H7 (cell line): Measurements from ENCODE around the gene ALPG. TPM values are rescaled to one million over a fixed set of nuclear protein-coding genes. Genes with fewer than 3 reads are reported as not detected.
A peak's percentile ranks its signal among the peaks of the same experiment; 100 is the strongest.
"Not testable (repeated sequence)": the region's sequence is repeated elsewhere in the genome, so short reads cannot be mapped to it uniquely, and the experiment has no call there.

Source experiments
- DNase-seq: peaks from one replicate; pipeline ENCODE4 v3.0.0; 2012
- H3K27me3 ChIP-seq: 2 replicates; pipeline ENCODE4 v1.6.0; 2011; ENCODE audit warnings: mild to moderate bottlenecking, low read length; ENCODE audit not compliant: control insufficient read depth, insufficient read depth
- H3K36me3 ChIP-seq: replicated peaks from 2 replicates; pipeline ENCODE4 v1.5.1; 2011; ENCODE audit warnings: low read length; ENCODE audit not compliant: control insufficient read depth, insufficient read depth
- H3K4me3 ChIP-seq: 2 replicates; pipeline ENCODE4 v1.5.1; 2011; ENCODE audit warnings: low read depth, mild to moderate bottlenecking, control low read depth, low read length, moderate library complexity; ENCODE audit not compliant: insufficient read depth
- total RNA-seq: library from RNA; depleted of rRNA; stranded (reverse); fragments of >200 nt; shearing (Covaris generic); gene quantifications from 2 replicates; pipeline ENCODE4 v1.2.3, GENCODE V29; 2014

ALPG gene
- total RNA-seq, 1 experiment from 2014 or later, result 0.21 TPM

- H3K36me3 ChIP-seq, DNase-seq, H3K27me3 ChIP-seq, H3K4me3 ChIP-seq: not testable (repeated sequence)
Measured at GRCh38 chr2:232370007-232370406, 36.6 kb upstream of the ALPG start.

GRCh38 chr2:232372231-232373208, 34.1 kb upstream of the ALPG start:
- Histone ChIP-seq H3K4me3 (no peak overlapping the region), H3K27me3 (no peaks in the 10 kb centered on the region), H3K36me3 (no peaks in the 10 kb centered on the region)
- no peak for DNase-seq

- no peak overlapping the region for H3K4me3 ChIP-seq
- H3K27me3 ChIP-seq, result no peaks in the 10 kb centered on the region
Measured at GRCh38 chr2:232374356-232374755, 32.3 kb upstream of the ALPG start.

GRCh38 chr2:232375164-232375563, 31.5 kb upstream of the ALPG start:
- no peak overlapping the region for H3K4me3 ChIP-seq
- peak; percentile 59 for DNase-seq
- no peaks in the 10 kb centered on the region for H3K27me3 ChIP-seq
- H3K36me3 ChIP-seq, result no peaks in the 10 kb centered on the region

More at GRCh38 chr2:232374356-232374755, 32.3 kb upstream of the ALPG start:
- H3K36me3 ChIP-seq, result no peaks in the 10 kb centered on the region
- DNase-seq, result no peak

- peak; percentile 40 for DNase-seq
- H3K27me3 ChIP-seq, result no peaks in the 10 kb centered on the region
- no peak overlapping the region for H3K4me3 ChIP-seq
- H3K36me3 ChIP-seq, result no peaks in the 10 kb centered on the region
Measured at GRCh38 chr2:232376260-232376659, 30.4 kb upstream of the ALPG start.

GRCh38 chr2:232376713-232377112, 29.9 kb upstream of the ALPG start:
- H3K4me3 ChIP-seq, result no peak overlapping the region
- H3K27me3 ChIP-seq, result no peaks in the 10 kb centered on the region; the same call in 1 of the 2 replicates
- H3K36me3 ChIP-seq, result no peaks in the 10 kb centered on the region
- peak; percentile 17 for DNase-seq

- no peak for DNase-seq
- Histone ChIP-seq H3K4me3 (no peak overlapping the region), H3K27me3 (no peaks in the 10 kb centered on the region; the same call in 1 of the 2 replicates), H3K36me3 (no peaks in the 10 kb centered on the region)
Measured at GRCh38 chr2:232377319-232377718, 29.3 kb upstream of the ALPG start.

- Histone ChIP-seq H3K4me3 (no peak overlapping the region), H3K27me3 (peaks cover 1% of the 10 kb centered on the region; the same call in 1 of the 2 replicates), H3K36me3 (no peaks in the 10 kb centered on the region)
- peak; percentile 46 for DNase-seq
Measured at GRCh38 chr2:232377841-232378734, 28.6 kb upstream of the ALPG start.

GRCh38 chr2:232378735-232379151, 27.9 kb upstream of the ALPG start, which contains the start of gene ALPP:
Gene ALPP (plus strand): TSS chr2:232378751. CDS start chr2:232378803, 52 bp downstream.
- H3K4me3 ChIP-seq, H3K36me3 ChIP-seq, H3K27me3 ChIP-seq: not testable (repeated sequence)
- peak; percentile 46 for DNase-seq

- H3K27me3 ChIP-seq, result peaks cover 11% of the 10 kb centered on the region
- H3K36me3 ChIP-seq, H3K4me3 ChIP-seq: not testable (repeated sequence)
- peak; percentile 57 for DNase-seq
Measured at GRCh38 chr2:232379610-232380590, 26.7 kb upstream of the ALPG start.

GRCh38 chr2:232381204-232382031, 25.2 kb upstream of the ALPG start:
- peak; percentile 72 for DNase-seq
- H3K36me3 ChIP-seq, H3K4me3 ChIP-seq: not testable (repeated sequence)
- peaks cover 25% of the 10 kb centered on the region for H3K27me3 ChIP-seq

- no peaks in the 10 kb centered on the region for H3K36me3 ChIP-seq
- DNase-seq, result peak; percentile 43
- H3K4me3 ChIP-seq, result no peak overlapping the region
- H3K27me3 ChIP-seq, result peaks cover 37% of the 10 kb centered on the region
Measured at GRCh38 chr2:232382331-232383225, 24.1 kb upstream of the ALPG start.
